ENCODE data around the gene CRIP1.

DNA sequence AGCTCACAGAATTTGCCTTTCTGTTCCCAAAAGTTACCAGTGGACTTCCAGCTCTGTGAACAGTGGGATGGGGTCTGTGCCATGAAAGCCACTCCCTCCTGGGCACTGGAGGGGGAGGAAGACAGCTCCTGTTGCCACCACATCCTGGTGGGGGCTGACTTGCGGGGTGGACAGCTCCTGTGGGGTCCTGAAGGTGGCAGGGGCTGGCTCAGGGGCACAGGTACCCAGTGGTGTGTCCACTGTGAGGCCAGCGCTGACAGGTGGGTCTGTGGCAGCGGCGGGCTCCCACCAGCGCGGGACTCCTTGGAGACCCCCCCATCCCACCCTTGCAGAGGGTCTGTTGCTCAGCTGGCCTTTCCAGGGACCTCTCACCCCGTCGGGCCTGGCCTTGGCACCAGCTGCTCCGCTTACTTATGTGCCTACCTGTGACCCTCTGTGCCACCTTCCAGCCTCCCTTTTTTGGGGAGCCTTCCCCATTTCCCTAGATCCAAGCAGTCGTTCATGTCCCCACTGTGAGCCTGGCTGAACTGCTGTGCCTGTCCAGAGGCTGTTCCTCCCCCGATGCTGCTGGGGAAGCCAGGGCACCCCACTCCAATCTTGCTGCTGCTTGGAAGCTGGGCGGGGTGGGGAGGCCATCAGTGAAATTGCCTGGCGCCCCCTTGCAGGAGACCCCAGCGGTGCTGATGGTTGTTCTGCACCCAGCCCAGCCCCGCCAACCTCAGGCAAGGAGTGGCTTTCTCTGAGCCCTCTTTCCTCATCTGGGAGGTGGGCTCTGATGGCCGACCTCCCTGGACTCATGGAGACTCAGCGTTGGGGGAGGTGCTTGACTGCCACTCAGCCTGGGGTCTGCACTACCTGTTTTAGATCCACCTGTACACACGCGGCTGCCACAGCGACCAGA, 6.5 kb downstream of the CRIP1 start:
- TF ChIP-seq, protein P1, sequence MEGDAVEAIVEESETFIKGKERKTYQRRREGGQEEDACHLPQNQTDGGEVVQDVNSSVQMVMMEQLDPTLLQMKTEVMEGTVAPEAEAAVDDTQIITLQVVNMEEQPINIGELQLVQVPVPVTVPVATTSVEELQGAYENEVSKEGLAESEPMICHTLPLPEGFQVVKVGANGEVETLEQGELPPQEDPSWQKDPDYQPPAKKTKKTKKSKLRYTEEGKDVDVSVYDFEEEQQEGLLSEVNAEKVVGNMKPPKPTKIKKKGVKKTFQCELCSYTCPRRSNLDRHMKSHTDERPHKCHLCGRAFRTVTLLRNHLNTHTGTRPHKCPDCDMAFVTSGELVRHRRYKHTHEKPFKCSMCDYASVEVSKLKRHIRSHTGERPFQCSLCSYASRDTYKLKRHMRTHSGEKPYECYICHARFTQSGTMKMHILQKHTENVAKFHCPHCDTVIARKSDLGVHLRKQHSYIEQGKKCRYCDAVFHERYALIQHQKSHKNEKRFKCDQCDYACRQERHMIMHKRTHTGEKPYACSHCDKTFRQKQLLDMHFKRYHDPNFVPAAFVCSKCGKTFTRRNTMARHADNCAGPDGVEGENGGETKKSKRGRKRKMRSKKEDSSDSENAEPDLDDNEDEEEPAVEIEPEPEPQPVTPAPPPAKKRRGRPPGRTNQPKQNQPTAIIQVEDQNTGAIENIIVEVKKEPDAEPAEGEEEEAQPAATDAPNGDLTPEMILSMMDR (IDR thresholded peaks at IDR 0.05; ENCODE audit: insufficient read depth, low read depth, low read length) = no peak
- TF ChIP-seq EZH2 (IDR thresholded peaks at IDR 0.05; ENCODE audit: insufficient read depth, low read length) = no peak
